Suprapubic skin (tissue), 4 donors: ENCODE results near the gene TFPI2. TPM values are rescaled to one million over a fixed set of nuclear protein-coding genes. Genes with fewer than 3 reads are reported as not detected.
A peak's percentile ranks its signal among the peaks of the same experiment; 100 is the strongest.

Experiments
- DNase-seq, 2 donors: peaks; one replicate each; pipeline ENCODE4 v3.0.0-alpha.2; 2019; ENCODE audit warnings: low spot score in 2 of 2
- H3K27ac ChIP-seq: fragments of 200-600 bp; sonication (generic); one replicate; pipeline ENCODE4 v1.5.1; 2019
- H3K27me3 ChIP-seq: fragments of 200-600 bp; sonication (generic); one replicate; pipeline ENCODE4 v1.5.1; 2019
- H3K36me3 ChIP-seq: fragments of 200-600 bp; sonication (generic); one replicate; pipeline ENCODE4 v1.5.1; 2019
- H3K4me1 ChIP-seq: fragments of 200-600 bp; sonication (generic); one replicate; pipeline ENCODE4 v1.5.1; 2019
- H3K4me3 ChIP-seq: fragments of 200-600 bp; sonication (generic); one replicate; pipeline ENCODE4 v1.5.1; 2019; ENCODE audit warnings: mild to moderate bottlenecking
- H3K9me3 ChIP-seq: fragments of 200-600 bp; sonication (generic); one replicate; pipeline ENCODE4 v1.5.1; 2019
- CTCF ChIP-seq, 2 donors: fragments of 200-600 bp in 1 of 2; fragments of 450-650 bp in 1 of 2; sonication (generic) in 1 of 2; IDR thresholded peaks; one replicate each; pipeline ENCODE4 v1.5.1; 2016 to 2019; ENCODE audit warnings: antibody characterized with exemption in 2 of 2, mild to moderate bottlenecking in 1 of 2, moderate library complexity in 1 of 2
- EP300 ChIP-seq: sonication (generic); formaldehyde crosslinking; IDR thresholded peaks from one replicate; pipeline ENCODE4 v1.6.1; 2017; ENCODE audit warnings: antibody characterized with exemption
- POLR2A ChIP-seq, 2 donors: fragments of 450-650 bp; IDR thresholded peaks; one replicate each; pipeline ENCODE4 v1.6.1; 2017; ENCODE audit warnings: antibody characterized with exemption in 2 of 2, mild to moderate bottlenecking in 2 of 2, moderate library complexity in 2 of 2
- POLR2AphosphoS5 ChIP-seq, 3 donors: sonication (generic); formaldehyde crosslinking; IDR thresholded peaks; one replicate each; pipeline ENCODE4 v1.6.1; 2017; ENCODE audit warnings: antibody characterized with exemption in 3 of 3
- WGBS: methylation state at CpG from one replicate; pipeline ENCODE4 v1.1.5; 2018; 5-methylcytosine and 5-hydroxymethylcytosine counted together
- total RNA-seq, 4 donors: library from RNA; depleted of rRNA; stranded (reverse); fragments of >200 nt; gene quantifications; one replicate each; pipeline ENCODE4 v1.1.0, GENCODE V29; 2016

TFPI2 gene
- total RNA-seq, 4 donors from 2014 or later = 0.79 to 1.4 (median 1.1) TPM; not detected in 1

- DNase-seq = no peak
- no peak overlapping the region for H3K4me3 ChIP-seq
- no peaks in the 10 kb centered on the region for H3K9me3 ChIP-seq
- H3K27me3 ChIP-seq = no peaks in the 10 kb centered on the region
- no peak overlapping the region for H3K27ac ChIP-seq
- WGBS = 97% methylated on average over 2 of the region's 2 CpGs
- no peak for TF ChIP-seq CTCF (IDR thresholded peaks at IDR 0.05)
- no peak for TF ChIP-seq EP300
- TF ChIP-seq POLR2A (IDR thresholded peaks at IDR 0.05) = no peak
- TF ChIP-seq POLR2AphosphoS5 (IDR thresholded peaks at IDR 0.05) = no peak
- H3K36me3 ChIP-seq = no peaks in the 10 kb centered on the region
- no peaks in the 10 kb centered on the region for H3K4me1 ChIP-seq
These were observed 27.9 kb downstream of the TFPI2 start for GRCh38 chr7:93862651-93863050.

- 84% methylated on average over 4 of the region's 4 CpGs for WGBS
These were observed 29.1 kb downstream of the TFPI2 start for GRCh38 chr7:93861325-93861949.

GRCh38 chr7:93860261-93860660 is 30.3 kb downstream of the TFPI2 start:
- 48% methylated on average over 1 of the region's 1 CpG for WGBS
- no peak for DNase-seq
- Histone ChIP-seq H3K27me3 (no peaks in the 10 kb centered on the region), H3K36me3 (no peaks in the 10 kb centered on the region), H3K4me1 (no peaks in the 10 kb centered on the region), H3K27ac (no peak overlapping the region), H3K9me3 (no peaks in the 10 kb centered on the region), H3K4me3 (no peak overlapping the region)
- TF ChIP-seq POLR2A (IDR thresholded peaks at IDR 0.05) = no peak
- TF ChIP-seq EP300 = no peak
- no peak for TF ChIP-seq CTCF (IDR thresholded peaks at IDR 0.05)
- TF ChIP-seq POLR2AphosphoS5 (IDR thresholded peaks at IDR 0.05) = no peak

More at GRCh38 chr7:93861325-93861949, 29.1 kb downstream of the TFPI2 start:
- H3K4me3 ChIP-seq = no peak overlapping the region
- H3K9me3 ChIP-seq = no peaks in the 10 kb centered on the region
- no peaks in the 10 kb centered on the region for H3K27me3 ChIP-seq
- H3K36me3 ChIP-seq = no peaks in the 10 kb centered on the region
- TF ChIP-seq POLR2A (IDR thresholded peaks at IDR 0.05) (no peak), POLR2AphosphoS5 (IDR thresholded peaks at IDR 0.05) (no peak), CTCF (IDR thresholded peaks at IDR 0.05) (peak in 1 of 2 donors; percentile 10)
- H3K4me1 ChIP-seq = no peaks in the 10 kb centered on the region
- DNase-seq = no peak
- no peak overlapping the region for H3K27ac ChIP-seq

- Histone ChIP-seq H3K4me1 (no peaks in the 10 kb centered on the region), H3K27ac (no peak overlapping the region), H3K9me3 (no peaks in the 10 kb centered on the region), H3K4me3 (no peak overlapping the region), H3K27me3 (no peaks in the 10 kb centered on the region), H3K36me3 (no peaks in the 10 kb centered on the region)
- TF ChIP-seq POLR2A (IDR thresholded peaks at IDR 0.05) = no peak
- no peak for TF ChIP-seq POLR2AphosphoS5 (IDR thresholded peaks at IDR 0.05)
- TF ChIP-seq CTCF (IDR thresholded peaks at IDR 0.05) = no peak
- no peak for TF ChIP-seq EP300
- WGBS = 91% methylated on average over 2 of the region's 2 CpGs
- DNase-seq = no peak
These were observed 31.7 kb downstream of the TFPI2 start for GRCh38 chr7:93858857-93859256.

- no peaks in the 10 kb centered on the region for H3K36me3 ChIP-seq
- no peak overlapping the region for H3K27ac ChIP-seq
- no peak overlapping the region for H3K4me3 ChIP-seq
- H3K4me1 ChIP-seq = no peaks in the 10 kb centered on the region
- TF ChIP-seq POLR2AphosphoS5 (IDR thresholded peaks at IDR 0.05) (no peak), CTCF (IDR thresholded peaks at IDR 0.05) (no peak), EP300 (no peak), POLR2A (IDR thresholded peaks at IDR 0.05) (no peak)
- H3K27me3 ChIP-seq = no peaks in the 10 kb centered on the region
- DNase-seq = no peak
- no peaks in the 10 kb centered on the region for H3K9me3 ChIP-seq
These were observed 34.2 kb downstream of the TFPI2 start for GRCh38 chr7:93856323-93856722.
